OCI-LY7 (cell line): Measurements from ENCODE around the gene PYCARD.

Experiments
- CTCF ChIP-seq: fragments of 200-600 bp; sonication (generic); conservative IDR thresholded peaks from 2 replicates; pipeline ENCODE4 v1.5.1; 2014; ENCODE audit warnings: mild to moderate bottlenecking, antibody characterized with exemption, low read length, moderate library complexity, mixed read lengths
- EZH2phosphoT487 ChIP-seq: fragments of 200-600 bp; sonication (generic); IDR thresholded peaks from 2 replicates; pipeline ENCODE4 v1.6.1; 2018; ENCODE audit warnings: low read depth, borderline replicate concordance, mild to moderate bottlenecking, mixed run types, antibody characterized with exemption, low read length, moderate library complexity, mixed read lengths

- TF ChIP-seq CTCF (no peak), EZH2phosphoT487 (no peak)
Measured at GRCh38 chr16:31213877-31214707, 11.5 kb upstream of the PYCARD start, which contains the start of gene TRIM72.
